NCI-H1417 treated with DMSO at 0.1 percent for 48 hours (cell line): Measurements from ENCODE around the gene TMPRSS7.
"Not testable (repeated sequence)": the region's sequence is repeated elsewhere in the genome, so short reads cannot be mapped to it uniquely, and the experiment has no call there.

Source experiments
- DNase-seq: peaks from one replicate; lab custom pipeline; 2025; lab: John Stamatoyannopoulos, UW

The TMPRSS7 gene

DNA sequence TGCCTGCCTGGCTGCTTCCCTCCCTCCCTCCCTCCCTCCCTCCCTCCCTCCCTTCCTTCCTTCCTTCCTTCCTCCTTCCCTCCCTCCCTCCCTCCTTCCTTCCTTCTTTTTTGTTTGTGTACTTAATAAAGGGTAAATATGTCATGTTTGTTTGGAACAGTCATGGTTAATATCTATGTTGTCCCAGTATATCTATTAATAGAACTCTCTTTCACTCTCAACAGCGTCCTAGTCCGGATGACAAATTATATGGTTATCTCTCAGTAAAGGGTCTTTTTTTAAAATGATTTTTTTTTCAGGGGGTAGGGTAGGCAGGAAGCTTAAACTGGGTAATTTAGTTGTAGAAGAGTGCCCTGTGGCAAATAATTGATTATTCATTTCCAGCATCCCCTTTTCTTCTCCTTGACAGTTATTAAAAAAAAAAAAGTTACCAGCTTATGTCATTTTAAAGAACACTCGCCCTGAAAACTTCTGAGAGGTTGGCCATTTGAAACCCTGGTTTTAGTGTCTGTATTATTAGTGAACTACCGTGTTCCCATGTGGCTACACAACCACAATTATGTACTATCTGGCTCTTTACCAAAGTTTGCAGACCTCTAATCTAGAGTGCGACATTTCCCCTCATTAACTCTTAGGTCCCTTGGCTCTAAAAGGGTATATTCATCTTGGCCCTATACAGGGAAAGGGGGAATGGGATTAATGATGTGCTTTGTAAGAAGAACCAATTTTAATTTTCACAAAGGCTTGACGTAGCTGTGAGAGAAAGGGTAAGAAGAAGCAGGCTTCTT is 22.1 kb upstream of the TMPRSS7 start:
- DNase-seq: no peak

DNA sequence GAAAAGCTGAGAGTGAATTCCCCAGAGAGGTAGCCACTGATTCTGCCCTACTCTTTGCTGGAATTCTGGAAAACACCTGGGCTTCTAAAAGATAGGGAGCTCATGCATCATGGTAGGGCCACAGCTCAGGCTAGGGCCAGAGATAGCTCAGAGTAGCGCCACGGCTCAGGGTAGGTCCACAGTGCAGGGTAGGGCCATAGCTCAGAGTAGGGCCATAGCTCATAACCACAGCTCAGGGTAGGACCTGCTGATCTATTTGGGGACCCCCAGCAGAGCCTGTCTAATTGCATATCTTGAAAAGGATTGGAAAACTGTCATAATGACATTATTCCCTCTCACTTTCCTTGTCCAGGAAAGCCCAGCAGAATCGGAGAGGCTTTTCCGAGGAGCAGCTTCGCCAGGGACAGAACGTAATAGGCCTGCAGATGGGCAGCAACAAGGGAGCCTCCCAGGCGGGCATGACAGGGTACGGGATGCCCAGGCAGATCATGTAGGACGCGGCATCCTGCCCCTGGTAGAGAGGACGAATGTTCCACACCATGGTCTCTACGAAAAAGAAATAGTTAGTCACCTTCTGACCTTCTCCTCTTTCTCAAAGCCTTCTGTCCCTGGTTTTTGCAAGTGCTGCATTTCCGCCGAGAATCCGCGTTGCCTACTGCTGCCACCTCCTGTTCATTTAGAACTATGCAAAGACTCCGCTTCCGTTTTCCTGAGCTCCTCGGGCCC is 21.3 kb upstream of the TMPRSS7 start:
- DNase-seq: no peak

DNA sequence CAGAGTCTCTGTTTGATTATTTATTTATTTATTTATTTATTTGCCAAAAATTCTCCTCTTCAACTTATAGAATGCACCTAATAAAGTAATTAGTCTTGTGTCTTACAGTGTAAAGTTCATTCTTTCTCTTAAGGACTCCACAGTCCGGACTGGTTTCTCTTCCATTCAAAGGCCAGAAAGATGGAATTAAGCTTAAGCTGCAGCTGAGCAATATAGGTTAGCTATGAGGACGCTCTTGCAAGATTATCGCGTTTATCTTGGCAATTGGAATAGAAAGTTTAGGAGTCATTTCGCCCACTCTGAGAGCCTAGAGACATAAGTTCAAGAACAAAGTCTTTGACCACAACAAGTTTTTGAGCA is 20.8 kb upstream of the TMPRSS7 start:
- DNase-seq: no peak

DNA sequence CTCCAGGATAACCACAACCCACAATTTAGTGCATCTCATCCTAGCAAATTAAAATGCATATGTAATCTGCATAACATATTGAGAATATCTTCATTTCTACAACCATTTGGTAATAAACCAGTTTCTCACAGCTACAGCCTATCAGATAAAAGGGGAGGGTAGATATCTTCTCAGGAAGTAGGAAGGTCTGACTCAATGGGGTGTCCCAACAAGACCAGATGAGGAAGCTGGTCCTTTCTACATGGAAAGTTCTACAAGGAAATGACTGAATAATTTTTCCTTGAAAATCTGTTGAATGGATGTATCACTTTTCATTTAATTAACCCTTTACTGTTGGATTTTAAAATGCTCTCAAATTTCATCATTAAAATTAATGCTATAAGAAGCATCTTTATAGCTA is 17.4 kb upstream of the TMPRSS7 start:
- DNase-seq: no peak

DNA sequence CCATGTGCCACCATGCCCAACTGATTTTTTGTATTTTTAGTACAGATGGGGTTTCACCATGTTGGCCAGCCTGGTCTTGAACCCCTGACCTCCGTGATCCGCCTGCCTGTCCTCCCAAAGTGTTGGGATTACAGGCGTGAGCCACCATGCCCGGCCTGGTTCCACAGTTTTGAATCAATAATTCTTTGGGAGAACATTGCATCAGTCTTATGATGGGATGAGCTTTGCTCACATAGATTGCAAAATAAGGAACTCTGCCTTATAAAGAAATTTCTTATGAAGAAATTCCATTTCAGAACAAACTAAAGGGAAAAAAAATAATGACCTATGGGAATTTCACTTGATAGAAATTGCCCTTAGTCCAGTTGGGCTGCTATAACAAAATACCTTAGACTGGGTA is 15.8 kb upstream of the TMPRSS7 start:
- DNase-seq: no peak

DNA sequence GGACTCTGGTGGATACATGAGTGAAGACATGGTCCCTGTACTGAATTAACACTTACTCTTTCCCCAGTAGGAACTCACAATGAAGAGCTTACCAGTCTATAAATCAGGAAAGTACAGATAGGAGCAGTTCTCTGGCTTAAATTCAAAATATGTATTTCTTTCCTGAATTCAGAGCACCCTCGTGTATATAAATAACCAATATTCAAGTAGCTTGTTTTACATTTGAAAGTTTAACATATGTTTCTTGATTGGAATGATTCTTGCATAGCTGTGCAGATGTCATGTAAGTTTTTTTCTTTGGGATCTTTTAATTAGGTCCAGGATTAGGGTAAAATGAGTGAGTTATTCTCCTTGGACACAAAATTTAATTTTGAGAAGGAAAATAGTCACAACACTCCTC is 14.8 kb upstream of the TMPRSS7 start:
- no peak for DNase-seq

DNA sequence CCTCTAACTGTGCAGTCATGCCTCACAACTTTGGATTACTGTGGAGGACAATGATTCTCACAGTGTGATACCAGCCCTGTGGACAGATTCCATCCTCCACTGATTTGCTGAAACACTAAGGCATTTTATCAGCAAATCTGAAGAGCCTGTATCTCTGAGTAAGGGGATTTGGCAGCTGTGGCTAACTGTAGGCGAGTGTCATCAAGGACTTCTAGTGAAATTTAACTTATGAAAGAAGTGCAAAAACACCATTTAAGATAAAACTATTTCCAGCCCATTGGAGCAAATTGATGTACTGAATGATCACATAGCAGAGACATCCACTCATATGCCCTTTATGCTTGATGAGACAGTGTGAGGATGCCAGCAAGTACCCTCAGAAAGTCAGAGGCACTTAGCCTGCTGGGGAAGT is 13.9 kb upstream of the TMPRSS7 start:
- no peak for DNase-seq

DNA sequence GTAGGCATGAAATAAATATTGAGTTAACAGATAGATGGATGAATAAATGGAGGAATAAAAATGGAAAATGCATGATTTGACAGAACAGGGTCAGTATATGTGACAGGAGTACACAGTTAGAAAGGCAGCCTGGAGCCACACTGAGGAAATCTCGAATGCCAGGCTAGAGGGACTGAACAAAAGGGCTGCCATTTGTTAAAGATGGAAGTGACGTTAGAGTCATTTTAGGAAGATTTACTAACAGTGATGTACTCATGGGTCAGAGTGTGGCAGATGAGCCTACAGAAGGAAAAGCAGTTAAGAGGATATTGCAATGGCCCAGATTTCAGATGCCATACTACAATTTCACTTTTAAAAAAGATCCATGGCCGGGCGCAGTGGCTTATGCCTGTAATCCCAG is 7.4 kb upstream of the TMPRSS7 start:
- DNase-seq: no peak

DNA sequence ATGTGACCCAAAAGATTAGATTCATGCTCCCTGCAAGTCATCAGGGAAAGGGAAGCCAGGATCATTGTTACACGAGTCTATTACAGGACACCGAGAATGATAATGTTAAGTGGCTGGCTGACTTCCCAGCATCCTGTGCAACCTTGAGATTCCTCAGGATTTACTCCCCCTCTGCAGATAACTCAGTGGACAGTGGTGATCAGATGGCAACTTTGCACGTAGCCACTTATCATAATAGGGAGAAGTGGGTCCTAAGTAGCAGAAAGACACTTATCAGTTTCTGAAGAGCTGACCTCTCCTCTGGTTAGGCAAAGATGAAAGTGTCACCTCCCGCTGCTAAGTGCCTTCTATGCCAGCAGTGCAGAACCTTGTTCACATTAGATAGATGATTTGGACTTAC is 6.7 kb upstream of the TMPRSS7 start:
- DNase-seq: no peak

DNA sequence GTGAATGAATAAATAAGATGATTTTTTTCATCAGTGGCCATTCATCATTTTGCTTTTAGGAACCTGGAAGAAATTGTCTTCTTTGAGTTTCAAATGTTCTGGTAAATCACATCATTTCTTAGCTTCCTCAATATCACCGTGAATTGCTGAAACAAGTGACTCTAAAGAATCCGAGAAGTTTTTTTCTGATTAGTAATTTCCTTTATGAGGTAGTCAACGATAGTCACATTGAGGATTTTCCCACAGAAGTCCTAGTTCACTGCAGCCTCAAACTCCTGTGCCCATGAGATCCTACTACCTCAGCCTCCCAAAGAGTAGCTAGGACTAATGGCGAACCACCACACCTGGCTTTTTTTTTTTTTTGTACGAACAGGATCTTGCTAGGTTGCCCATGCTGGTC is 3.6 kb upstream of the TMPRSS7 start:
- no peak for DNase-seq

DNA sequence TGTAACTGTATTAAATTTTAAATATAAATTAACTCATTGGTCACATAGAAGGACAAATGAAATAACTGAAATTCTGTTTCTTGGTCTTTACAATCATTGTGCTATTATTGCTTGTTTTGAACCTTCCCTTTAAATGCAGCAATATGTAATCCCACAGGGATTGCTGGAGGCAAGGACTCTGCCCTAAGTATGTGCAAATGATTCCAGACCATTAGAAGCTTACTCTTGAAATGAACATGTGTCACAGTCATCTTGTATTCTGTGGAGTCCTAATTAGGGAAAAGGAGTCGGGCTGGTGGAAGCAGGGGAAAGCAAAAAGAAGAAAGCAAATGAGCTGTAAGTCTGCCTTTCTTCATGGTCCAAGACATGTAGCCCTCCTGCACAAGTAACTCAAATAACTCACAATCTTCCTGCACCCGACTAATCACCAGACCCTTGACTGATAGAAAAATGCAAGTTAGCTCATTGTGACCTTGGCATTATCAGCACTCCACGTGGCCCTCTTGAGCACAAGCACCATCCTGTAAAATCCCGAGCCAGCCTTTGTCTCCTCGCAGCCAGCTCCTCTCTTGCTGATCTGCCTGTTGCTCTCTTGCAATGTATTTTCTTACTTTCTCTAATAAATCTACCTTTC is 2.3 kb upstream of the TMPRSS7 start:
- DNase-seq: no peak

DNA sequence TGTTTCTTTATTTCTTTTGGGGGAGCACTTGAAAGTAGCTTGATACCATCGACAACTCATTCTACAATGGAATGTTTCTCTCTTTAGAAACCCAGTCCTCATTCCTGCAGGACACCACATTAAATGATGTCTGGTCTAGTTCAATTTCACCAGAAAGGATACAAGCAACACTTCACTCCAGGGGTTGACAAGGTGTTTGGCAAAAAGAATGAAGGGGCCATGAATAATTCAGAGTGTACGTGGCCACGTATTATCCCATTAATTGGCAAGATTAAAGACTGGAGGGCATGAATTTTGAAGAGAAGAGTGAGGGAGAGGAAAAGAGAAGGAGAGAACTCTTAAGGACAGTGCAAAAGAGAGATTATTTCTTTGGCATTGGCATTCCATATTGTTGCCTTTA is 705 bp downstream of the TMPRSS7 start:
- no peak for DNase-seq

DNA sequence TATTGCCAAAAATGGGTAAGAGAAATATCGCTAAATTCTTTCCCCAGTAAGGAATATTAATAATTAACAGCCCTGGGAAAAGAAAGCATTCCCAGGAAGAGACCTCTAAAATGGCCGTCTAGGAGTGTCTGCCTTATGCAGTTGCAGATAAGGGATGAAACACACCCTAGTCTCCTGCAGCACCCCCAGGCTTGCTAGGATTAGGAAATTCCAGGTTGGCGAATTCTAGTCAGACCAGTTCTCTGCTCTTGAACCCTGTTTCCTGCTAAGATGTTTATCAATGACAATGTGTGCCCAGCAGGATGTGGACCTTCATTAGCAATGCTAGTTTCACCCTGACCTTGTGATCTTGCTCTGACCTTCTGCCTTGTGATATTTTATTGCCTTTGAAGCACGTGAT is 2.7 kb downstream of the TMPRSS7 start:
- DNase-seq: not testable (repeated sequence)

DNA sequence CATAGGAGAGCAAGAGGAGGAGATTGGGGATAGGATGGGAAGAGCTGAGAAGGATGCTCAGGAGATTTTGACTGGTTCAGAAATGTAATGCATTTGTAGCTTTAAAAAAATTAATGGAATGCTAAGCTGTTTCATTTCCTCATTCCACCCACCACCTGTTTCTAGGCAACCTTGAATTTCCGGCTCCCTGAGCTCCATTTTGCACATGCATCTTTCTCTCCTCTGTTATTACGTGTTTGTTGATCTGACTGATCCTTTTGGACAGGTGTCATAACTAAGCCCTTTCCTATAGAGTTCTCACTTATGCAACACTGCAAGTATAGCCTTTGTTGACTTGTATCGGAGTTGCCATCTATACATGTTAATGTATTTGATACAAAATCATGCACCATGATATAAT is 4.3 kb downstream of the TMPRSS7 start:
- DNase-seq: peak; percentile 10

DNA sequence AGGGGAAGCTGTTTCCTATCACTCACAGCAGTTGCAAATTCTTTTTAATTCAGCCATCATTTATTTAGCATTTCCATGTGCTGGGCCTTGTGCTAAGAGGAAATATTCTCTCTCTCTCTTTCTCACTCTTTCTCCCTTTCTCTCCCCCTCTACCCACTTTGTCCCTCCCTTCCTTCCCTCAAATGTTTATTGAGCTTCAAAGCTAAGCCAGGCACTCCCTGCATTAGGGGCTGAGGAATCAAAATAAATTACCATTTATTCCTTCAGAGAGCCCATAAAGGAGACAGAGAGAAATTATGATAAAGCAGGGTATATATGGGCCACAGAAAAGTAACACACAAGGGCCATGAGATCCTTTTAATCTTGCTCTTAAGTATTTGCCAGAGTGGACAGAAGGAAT is 6.8 kb downstream of the TMPRSS7 start:
- no peak for DNase-seq

DNA sequence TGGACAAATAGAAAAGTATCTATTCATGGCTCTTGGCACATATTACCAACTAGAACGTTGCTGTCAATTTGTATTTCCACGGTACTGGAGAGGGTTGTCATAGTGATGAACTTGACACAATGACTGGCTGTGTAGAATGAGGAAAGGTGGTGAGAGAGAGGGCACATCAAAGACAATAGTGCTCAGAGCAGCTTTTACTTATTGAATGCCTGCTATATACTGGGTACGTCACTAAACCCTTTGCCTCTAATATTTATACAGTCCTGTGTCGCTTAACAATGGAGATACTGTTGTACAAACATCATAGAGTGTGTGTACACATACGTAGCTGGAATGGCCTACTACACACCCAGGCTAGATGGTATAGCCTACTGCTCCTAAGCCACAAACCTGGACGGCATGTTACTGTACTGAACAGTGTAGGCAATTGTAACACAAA is 8.3 kb downstream of the TMPRSS7 start:
- DNase-seq: peak; percentile 97

DNA sequence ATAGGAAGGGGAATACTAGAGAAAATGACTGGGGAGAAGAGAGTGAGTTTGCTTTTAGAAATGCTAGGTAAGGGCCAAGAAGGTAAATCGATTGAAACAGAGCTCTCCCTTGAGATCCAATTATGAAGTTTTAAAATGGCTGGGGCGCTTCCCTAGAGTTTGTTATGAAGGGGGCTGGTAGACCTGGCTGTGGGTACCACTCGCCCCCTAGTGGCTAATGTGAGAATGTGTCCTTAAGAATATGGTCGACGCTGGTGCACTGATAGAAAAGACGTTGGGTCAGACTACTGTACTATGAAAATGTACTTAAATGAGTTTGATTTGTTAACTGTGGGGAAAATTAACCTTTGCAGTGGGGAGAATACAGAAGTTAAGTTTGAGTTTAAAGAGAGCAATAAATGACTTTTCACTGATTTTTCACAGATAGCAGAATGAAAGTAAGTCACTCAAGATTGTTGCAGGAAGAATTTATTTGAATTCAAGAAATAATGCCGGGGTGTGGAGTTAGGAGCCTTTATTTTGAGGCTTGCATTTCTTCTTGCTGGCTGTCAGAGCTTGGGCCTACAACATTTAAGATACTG is 9.2 kb downstream of the TMPRSS7 start:
- DNase-seq: peak; percentile 80

DNA sequence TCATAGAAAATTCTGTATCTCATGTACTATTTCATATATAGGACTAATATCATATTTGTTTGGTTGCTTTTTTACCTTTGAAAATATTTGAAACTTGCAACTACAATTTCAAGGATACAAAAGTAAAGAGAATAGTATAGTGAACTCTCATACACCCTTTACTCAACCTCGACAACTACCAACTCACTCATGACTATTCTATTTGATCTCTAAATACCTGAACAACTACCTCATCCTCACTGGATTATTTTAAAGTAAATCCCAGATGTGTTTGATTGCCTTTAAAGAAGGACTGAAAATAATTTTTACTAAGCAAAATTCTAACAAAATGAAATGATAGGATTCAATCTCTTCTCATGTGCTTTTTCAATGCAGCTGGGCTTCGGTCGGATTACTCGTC is 12.1 kb downstream of the TMPRSS7 start:
- DNase-seq: no peak

DNA sequence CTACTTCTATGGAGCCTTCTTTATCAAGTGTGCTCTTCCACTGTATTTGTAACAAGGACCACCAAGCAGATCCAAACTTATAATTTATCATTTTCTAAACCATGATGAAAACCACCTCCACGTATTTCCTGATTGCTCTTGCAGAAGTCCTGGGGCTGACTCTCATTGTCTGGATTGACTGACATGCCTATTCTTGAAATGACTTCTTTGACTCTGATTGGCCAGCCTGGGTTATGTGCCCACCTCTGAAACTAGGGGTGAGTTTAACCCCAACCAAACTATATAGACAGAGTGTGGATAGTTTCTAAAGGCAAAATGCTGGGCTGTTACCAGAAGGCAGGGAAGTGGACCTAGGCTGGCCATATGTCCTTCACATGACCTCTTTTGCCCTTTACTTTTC is 12.7 kb downstream of the TMPRSS7 start:
- no peak for DNase-seq

DNA sequence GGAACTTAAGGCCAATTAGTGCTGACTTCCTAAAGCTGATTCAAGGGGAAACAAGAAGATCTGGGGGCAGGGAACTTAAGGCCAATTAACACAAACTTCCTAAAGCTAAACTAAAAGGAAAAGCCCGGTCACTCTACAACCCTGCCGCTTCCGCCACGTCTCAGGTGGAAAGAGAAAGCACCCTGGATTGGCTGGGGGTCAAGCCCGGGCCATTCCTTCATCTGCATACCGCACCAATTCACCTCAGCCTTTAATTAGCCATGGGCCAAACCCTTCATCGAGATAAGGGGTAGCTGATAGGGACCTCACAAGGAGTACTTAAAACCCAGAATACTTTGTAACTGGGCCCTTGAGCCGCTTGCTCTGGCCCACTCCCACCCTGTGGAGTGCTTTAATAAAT is 14.4 kb downstream of the TMPRSS7 start:
- no peak for DNase-seq

DNA sequence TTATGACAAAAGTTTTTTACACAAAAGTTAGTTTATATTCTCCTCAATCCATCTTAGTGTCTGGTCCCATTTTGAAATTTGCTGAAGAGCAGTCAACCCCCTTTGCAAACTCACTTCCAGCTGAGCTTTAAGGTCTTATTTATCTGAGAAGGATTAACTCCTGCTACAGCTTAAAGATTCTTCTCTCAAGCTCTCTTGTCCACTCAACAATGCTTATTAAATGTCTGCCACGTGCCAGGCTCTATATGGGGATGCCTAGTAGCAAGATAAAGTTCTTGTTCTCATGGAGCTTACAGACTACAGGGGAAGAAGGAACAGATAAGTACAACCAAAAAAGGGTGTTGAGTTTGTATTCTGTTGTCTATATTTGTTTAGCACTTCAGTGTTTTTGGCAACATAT is 18.7 kb downstream of the TMPRSS7 start:
- no peak for DNase-seq

DNA sequence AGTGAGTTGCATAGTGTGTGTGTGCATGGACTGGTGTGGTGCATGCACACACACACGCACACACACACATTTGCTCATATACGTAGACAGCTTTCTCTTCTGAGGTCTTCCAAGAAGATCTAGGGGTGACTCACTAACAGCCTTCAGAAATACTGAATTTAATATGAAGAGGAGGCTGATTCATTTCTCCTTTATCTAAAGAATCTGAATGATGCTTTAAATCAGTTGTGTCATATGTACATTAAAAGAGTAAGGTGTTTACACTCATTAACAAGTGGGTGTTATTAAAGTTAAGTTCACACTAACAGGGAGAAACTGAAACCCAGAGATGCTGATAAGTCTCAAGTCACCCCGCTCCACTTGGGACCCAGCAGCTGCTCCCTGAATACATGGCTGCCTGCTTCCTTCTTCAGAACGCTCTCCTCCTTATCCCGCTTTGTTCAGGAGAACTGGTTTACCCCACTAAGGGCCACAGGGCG is 22.0 kb downstream of the TMPRSS7 start:
- no peak for DNase-seq

DNA sequence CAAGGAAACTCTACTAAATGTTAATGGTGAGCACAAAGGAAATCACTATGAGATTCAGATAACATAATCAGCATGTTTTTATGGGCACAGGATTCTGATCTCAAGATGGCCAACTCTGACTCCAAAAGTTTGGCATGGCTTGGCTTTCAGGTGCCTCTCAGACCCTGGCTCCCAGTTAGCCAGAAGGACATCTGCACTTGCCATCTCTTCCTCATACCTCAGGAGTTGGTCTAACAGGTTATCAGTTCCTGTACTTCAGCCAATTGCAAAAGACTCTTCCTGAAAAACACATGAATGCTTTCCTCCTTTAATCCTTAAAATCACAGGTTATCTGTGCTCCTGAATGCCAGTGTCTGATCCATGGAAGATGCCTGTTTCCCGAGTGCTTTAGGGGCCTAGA is 25.0 kb downstream of the TMPRSS7 start:
- DNase-seq: no peak
